Epithelial cell of proximal tubule (primary cell): ENCODE measurements around the gene WBP1L. TPM values are rescaled to one million over a fixed set of nuclear protein-coding genes. Genes with fewer than 3 reads are reported as not detected.

ENCODE experiments used
- DNase-seq: peaks from one replicate; pipeline ENCODE4 v3.0.0-alpha.2; 2011; ENCODE audit warnings: low read depth
- H3K4me3 ChIP-seq: 2 replicates; pipeline ENCODE4 v1.5.1; 2011; ENCODE audit warnings: low read depth, mild to moderate bottlenecking, low read length
- total RNA-seq: library from RNA; depleted of rRNA; stranded (reverse); fragments of >200 nt; gene quantifications from 2 replicates; pipeline ENCODE4 v1.2.3, GENCODE V29; 2015
- TF ChIP-seq, protein P1 (sequence below): conservative IDR thresholded peaks from 2 replicates; pipeline ENCODE4 v1.5.1; 2012; ENCODE audit warnings: low read depth, mild to moderate bottlenecking, low read length

WBP1L gene
- total RNA-seq, 1 donor from 2014 or later: 18.4 TPM

- no peak for DNase-seq
- TF ChIP-seq, protein P1, sequence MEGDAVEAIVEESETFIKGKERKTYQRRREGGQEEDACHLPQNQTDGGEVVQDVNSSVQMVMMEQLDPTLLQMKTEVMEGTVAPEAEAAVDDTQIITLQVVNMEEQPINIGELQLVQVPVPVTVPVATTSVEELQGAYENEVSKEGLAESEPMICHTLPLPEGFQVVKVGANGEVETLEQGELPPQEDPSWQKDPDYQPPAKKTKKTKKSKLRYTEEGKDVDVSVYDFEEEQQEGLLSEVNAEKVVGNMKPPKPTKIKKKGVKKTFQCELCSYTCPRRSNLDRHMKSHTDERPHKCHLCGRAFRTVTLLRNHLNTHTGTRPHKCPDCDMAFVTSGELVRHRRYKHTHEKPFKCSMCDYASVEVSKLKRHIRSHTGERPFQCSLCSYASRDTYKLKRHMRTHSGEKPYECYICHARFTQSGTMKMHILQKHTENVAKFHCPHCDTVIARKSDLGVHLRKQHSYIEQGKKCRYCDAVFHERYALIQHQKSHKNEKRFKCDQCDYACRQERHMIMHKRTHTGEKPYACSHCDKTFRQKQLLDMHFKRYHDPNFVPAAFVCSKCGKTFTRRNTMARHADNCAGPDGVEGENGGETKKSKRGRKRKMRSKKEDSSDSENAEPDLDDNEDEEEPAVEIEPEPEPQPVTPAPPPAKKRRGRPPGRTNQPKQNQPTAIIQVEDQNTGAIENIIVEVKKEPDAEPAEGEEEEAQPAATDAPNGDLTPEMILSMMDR: no peak
- no peak overlapping the region for H3K4me3 ChIP-seq
Measured at GRCh38 chr10:102759497-102760210, 15.9 kb downstream of the WBP1L start.

- no peak overlapping the region for H3K4me3 ChIP-seq
- DNase-seq: no peak
- TF ChIP-seq, protein P1: no peak
Measured at GRCh38 chr10:102761981-102762380, 18.2 kb downstream of the WBP1L start.

GRCh38 chr10:102762401-102763015 lies 18.8 kb downstream of the WBP1L start:
- DNase-seq: no peak
- no peak overlapping the region for H3K4me3 ChIP-seq
- TF ChIP-seq, protein P1: no peak

GRCh38 chr10:102763037-102763607 lies 19.4 kb downstream of the WBP1L start:
- H3K4me3 ChIP-seq: no peak overlapping the region
- DNase-seq: no peak
- TF ChIP-seq, protein P1: no peak

- H3K4me3 ChIP-seq: no peak overlapping the region
- DNase-seq: no peak
- TF ChIP-seq, protein P1: no peak
Measured at GRCh38 chr10:102764470-102765161, 20.9 kb downstream of the WBP1L start.

- TF ChIP-seq, protein P1: no peak
- H3K4me3 ChIP-seq: no peak overlapping the region
- DNase-seq: no peak
Measured at GRCh38 chr10:102765336-102765735, 21.6 kb downstream of the WBP1L start.
